ENCODE results near the gene ACTA1.
"Not testable (repeated sequence)": the region's sequence is repeated elsewhere in the genome, so short reads cannot be mapped to it uniquely, and the experiment has no call there.

ACTA1 gene

GRCh38 chr1:229432116-229432461 is 1.8 kb downstream of the ACTA1 start:
- Mint-ChIP-seq H3K36me3 (ENCODE audit: low read depth) (no peaks in the 10 kb centered on the region), H3K9me3 (no peaks in the 10 kb centered on the region), H3K4me3 (no peak overlapping the region), H3K4me1 (ENCODE audit: low read depth) (peaks cover 23% of the 10 kb centered on the region), H3K27me3 (peaks cover 88% of the 10 kb centered on the region), H3K27ac (no peak overlapping the region)
- intact Hi-C loops (cut with micrococcal nuclease) = no loop called here

- Mint-ChIP-seq H3K27ac (no peak overlapping the region), H3K4me3 (no peak overlapping the region), H3K4me1 (ENCODE audit: low read depth) (peaks cover 23% of the 10 kb centered on the region), H3K27me3 (peaks cover 88% of the 10 kb centered on the region), H3K9me3 (no peaks in the 10 kb centered on the region), H3K36me3 (ENCODE audit: low read depth) (no peaks in the 10 kb centered on the region)
- intact Hi-C loops (cut with micrococcal nuclease) = no loop called here
These were observed 2.4 kb downstream of the ACTA1 start for GRCh38 chr1:229431284-229432115.

- no peak overlapping the region for H3K27ac Mint-ChIP-seq
- peak overlapping the region; percentile 7 for H3K4me3 Mint-ChIP-seq
- intact Hi-C loops (cut with micrococcal nuclease) = no loop called here
- peaks cover 88% of the 10 kb centered on the region for H3K27me3 Mint-ChIP-seq
- no peaks in the 10 kb centered on the region for H3K36me3 Mint-ChIP-seq (ENCODE audit: low read depth)
- H3K9me3 Mint-ChIP-seq = no peaks in the 10 kb centered on the region
- H3K4me1 Mint-ChIP-seq (ENCODE audit: low read depth) = peaks cover 23% of the 10 kb centered on the region
These were observed 3.1 kb downstream of the ACTA1 start for GRCh38 chr1:229430761-229431283.

GRCh38 chr1:229428256-229428655 is 5.6 kb downstream of the ACTA1 start:
- H3K36me3 Mint-ChIP-seq (ENCODE audit: low read depth) = no peaks in the 10 kb centered on the region
- peaks cover 18% of the 10 kb centered on the region for H3K4me1 Mint-ChIP-seq (ENCODE audit: low read depth)
- H3K27me3 Mint-ChIP-seq = peaks cover 75% of the 10 kb centered on the region
- intact Hi-C loops (cut with micrococcal nuclease) = no loop called here
- H3K4me3 Mint-ChIP-seq = no peak overlapping the region
- H3K9me3 Mint-ChIP-seq = no peaks in the 10 kb centered on the region
- no peak overlapping the region for H3K27ac Mint-ChIP-seq

- H3K4me1 Mint-ChIP-seq (ENCODE audit: low read depth) = peaks cover 18% of the 10 kb centered on the region
- no peak overlapping the region for H3K4me3 Mint-ChIP-seq
- H3K9me3 Mint-ChIP-seq = no peaks in the 10 kb centered on the region
- no peak overlapping the region for H3K27ac Mint-ChIP-seq
- intact Hi-C loops (cut with micrococcal nuclease) = no loop called here
- H3K27me3 Mint-ChIP-seq = peaks cover 69% of the 10 kb centered on the region
- no peaks in the 10 kb centered on the region for H3K36me3 Mint-ChIP-seq (ENCODE audit: low read depth)
These were observed 6.3 kb downstream of the ACTA1 start for GRCh38 chr1:229427572-229427971.

GRCh38 chr1:229425564-229426159 is 8.2 kb downstream of the ACTA1 start:
- no peaks in the 10 kb centered on the region for H3K9me3 Mint-ChIP-seq
- H3K27me3 Mint-ChIP-seq = peaks cover 57% of the 10 kb centered on the region
- H3K27ac Mint-ChIP-seq = no peak overlapping the region
- no peak overlapping the region for H3K4me3 Mint-ChIP-seq
- intact Hi-C loops (cut with micrococcal nuclease) = no loop called here
- no peaks in the 10 kb centered on the region for H3K36me3 Mint-ChIP-seq (ENCODE audit: low read depth)
- peaks cover under 1% of the 10 kb centered on the region for H3K4me1 Mint-ChIP-seq (ENCODE audit: low read depth)

GRCh38 chr1:229420765-229421164 is 13.1 kb downstream of the ACTA1 start:
- H3K36me3 Mint-ChIP-seq (ENCODE audit: low read depth) = no peaks in the 10 kb centered on the region
- H3K9me3 Mint-ChIP-seq = no peaks in the 10 kb centered on the region
- intact Hi-C loops (cut with micrococcal nuclease) = no loop called here
- no peak overlapping the region for H3K4me3 Mint-ChIP-seq
- H3K27ac Mint-ChIP-seq = no peak overlapping the region
- H3K27me3 Mint-ChIP-seq = peaks cover 35% of the 10 kb centered on the region
- H3K4me1 Mint-ChIP-seq (ENCODE audit: low read depth) = no peaks in the 10 kb centered on the region

- peaks cover 30% of the 10 kb centered on the region for H3K27me3 Mint-ChIP-seq
- no peaks in the 10 kb centered on the region for H3K36me3 Mint-ChIP-seq (ENCODE audit: low read depth)
- no peak overlapping the region for H3K4me3 Mint-ChIP-seq
- no peak overlapping the region for H3K27ac Mint-ChIP-seq
- no peaks in the 10 kb centered on the region for H3K9me3 Mint-ChIP-seq
- no peaks in the 10 kb centered on the region for H3K4me1 Mint-ChIP-seq (ENCODE audit: low read depth)
- intact Hi-C loops (cut with micrococcal nuclease) = no loop called here
These were observed 13.7 kb downstream of the ACTA1 start for GRCh38 chr1:229420224-229420623.

GRCh38 chr1:229418586-229418985 is 15.3 kb downstream of the ACTA1 start:
- H3K27ac Mint-ChIP-seq; H3K36me3 Mint-ChIP-seq (ENCODE audit: low read depth); intact Hi-C loops (cut with micrococcal nuclease); H3K9me3 Mint-ChIP-seq; H3K4me1 Mint-ChIP-seq (ENCODE audit: low read depth); H3K4me3 Mint-ChIP-seq: not testable (repeated sequence)
- peaks cover 24% of the 10 kb centered on the region for H3K27me3 Mint-ChIP-seq

- H3K4me3 Mint-ChIP-seq; H3K27ac Mint-ChIP-seq; H3K9me3 Mint-ChIP-seq; H3K36me3 Mint-ChIP-seq (ENCODE audit: low read depth); intact Hi-C loops (cut with micrococcal nuclease): not testable (repeated sequence)
- Mint-ChIP-seq H3K4me1 (ENCODE audit: low read depth) (peaks cover 20% of the 10 kb centered on the region), H3K27me3 (peaks cover 41% of the 10 kb centered on the region)
These were observed 21.1 kb downstream of the ACTA1 start for GRCh38 chr1:229412810-229413209.

GRCh38 chr1:229412056-229412455 is 21.8 kb downstream of the ACTA1 start:
- intact Hi-C loops (cut with micrococcal nuclease) = no loop called here
- no peak overlapping the region for H3K27ac Mint-ChIP-seq
- peaks cover 49% of the 10 kb centered on the region for H3K27me3 Mint-ChIP-seq
- no peak overlapping the region for H3K4me3 Mint-ChIP-seq
- H3K4me1 Mint-ChIP-seq (ENCODE audit: low read depth) = peaks cover 27% of the 10 kb centered on the region
- no peaks in the 10 kb centered on the region for H3K36me3 Mint-ChIP-seq (ENCODE audit: low read depth)
- no peaks in the 10 kb centered on the region for H3K9me3 Mint-ChIP-seq

GRCh38 chr1:229411434-229412055 is 22.3 kb downstream of the ACTA1 start:
- Mint-ChIP-seq H3K4me3 (no peak overlapping the region), H3K36me3 (ENCODE audit: low read depth) (no peaks in the 10 kb centered on the region), H3K4me1 (ENCODE audit: low read depth) (peaks cover 32% of the 10 kb centered on the region), H3K27me3 (peaks cover 54% of the 10 kb centered on the region), H3K9me3 (no peaks in the 10 kb centered on the region), H3K27ac (no peak overlapping the region)
- intact Hi-C loops (cut with micrococcal nuclease) = no loop called here

GRCh38 chr1:229410692-229411433 is 23.0 kb downstream of the ACTA1 start:
- no peaks in the 10 kb centered on the region for H3K36me3 Mint-ChIP-seq (ENCODE audit: low read depth)
- H3K27me3 Mint-ChIP-seq = peaks cover 61% of the 10 kb centered on the region
- H3K27ac Mint-ChIP-seq = no peak overlapping the region
- H3K4me3 Mint-ChIP-seq = no peak overlapping the region
- H3K4me1 Mint-ChIP-seq (ENCODE audit: low read depth) = peaks cover 33% of the 10 kb centered on the region
- intact Hi-C loops (cut with micrococcal nuclease) = no loop called here
- no peaks in the 10 kb centered on the region for H3K9me3 Mint-ChIP-seq

- Mint-ChIP-seq H3K27me3 (peaks cover 66% of the 10 kb centered on the region), H3K36me3 (ENCODE audit: low read depth) (no peaks in the 10 kb centered on the region), H3K4me1 (ENCODE audit: low read depth) (peaks cover 33% of the 10 kb centered on the region), H3K9me3 (no peaks in the 10 kb centered on the region), H3K27ac (no peak overlapping the region), H3K4me3 (no peak overlapping the region)
- intact Hi-C loops (cut with micrococcal nuclease) = no loop called here
These were observed 23.6 kb downstream of the ACTA1 start for GRCh38 chr1:229410370-229410691.
